ENCODE data around the gene SHOC1. TPM values are rescaled to one million over a fixed set of nuclear protein-coding genes. Genes with fewer than 3 reads are reported as not detected.

SHOC1 gene
- total RNA-seq, 2 donors from 2014 or later, result not detected

Other genes with a start within 250 kb of the SHOC1 start
- gene PTGR1, start 195.3 kb downstream of the SHOC1 start, total RNA-seq, result 10 to 100 TPM; 20.3 to 30.9 TPM
- gene DNAJC25, start 163.6 kb downstream of the SHOC1 start, total RNA-seq, result 1 to 10 TPM; 7.2 to 8.1 TPM
- gene GNG10, start 133.3 kb downstream of the SHOC1 start, total RNA-seq, result 10 to 100 TPM; 49.9 to 51.8 TPM
- 10 to 100 TPM; 21.0 to 32.7 TPM for gene UGCG, start 101.9 kb upstream of the SHOC1 start, total RNA-seq